Measurements from ENCODE around the gene RRP15.

RRP15 gene

DNA sequence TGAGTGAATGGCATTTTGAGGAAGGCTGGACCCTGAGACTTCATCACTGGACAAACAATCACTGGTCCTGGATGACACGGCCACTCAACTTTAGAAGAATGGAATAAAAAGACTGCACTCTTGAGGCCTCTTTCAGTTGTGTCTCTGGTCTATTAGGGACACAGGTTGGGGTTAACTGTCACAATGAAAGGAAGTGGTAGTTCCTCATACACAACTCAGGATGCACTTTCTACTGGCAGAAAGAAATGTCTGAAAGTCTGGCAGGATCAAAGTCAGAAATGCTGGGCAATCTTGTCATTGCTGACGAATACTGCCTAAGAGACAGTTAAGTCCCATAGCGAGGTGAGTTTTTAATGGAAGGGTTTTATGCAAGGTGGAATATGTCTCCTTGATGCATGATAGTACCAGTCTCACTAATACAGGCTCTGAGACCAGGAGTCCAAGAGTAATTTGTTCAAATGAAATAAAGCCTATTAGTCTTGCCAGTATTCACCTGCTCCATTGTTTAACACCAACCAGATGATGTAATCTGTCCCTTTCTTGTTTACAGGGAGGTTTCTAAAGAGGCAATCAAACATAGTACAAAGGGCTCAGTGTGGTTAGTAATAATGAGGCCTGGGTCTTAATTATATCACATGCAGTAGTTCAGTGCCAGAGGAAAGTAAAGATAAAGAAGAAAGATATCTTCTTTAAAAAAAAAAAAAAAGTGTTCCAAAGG lies 11.2 kb upstream of the RRP15 start:
- no peak for DNase-seq
- TF ChIP-seq GATA1 (IDR thresholded peaks at IDR 0.05; ENCODE audit: low read depth, low read length) (no peak), POLR2A (IDR thresholded peaks at IDR 0.05; ENCODE audit: low read length) (no peak)

DNA sequence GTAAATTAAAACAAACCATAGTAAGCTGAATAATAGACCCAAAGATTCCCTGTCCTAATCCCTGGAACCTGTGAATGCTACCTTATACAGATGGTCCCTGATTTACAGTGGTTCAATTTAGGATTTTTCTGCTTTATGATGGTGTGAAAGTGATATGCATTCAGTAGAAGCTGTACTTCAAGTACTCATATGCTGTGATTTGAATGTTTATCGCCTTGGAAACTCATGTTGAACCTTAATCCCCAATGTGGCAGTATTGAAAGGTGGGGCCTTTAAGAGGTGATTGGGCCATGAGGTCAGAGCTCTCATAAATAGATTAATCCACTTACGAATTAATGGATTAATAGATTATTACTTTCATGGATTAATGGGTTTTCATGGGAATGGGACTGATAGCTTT lies 10.6 kb upstream of the RRP15 start:
- TF ChIP-seq POLR2A (IDR thresholded peaks at IDR 0.05; ENCODE audit: low read length) = no peak
- no peak for DNase-seq

DNA sequence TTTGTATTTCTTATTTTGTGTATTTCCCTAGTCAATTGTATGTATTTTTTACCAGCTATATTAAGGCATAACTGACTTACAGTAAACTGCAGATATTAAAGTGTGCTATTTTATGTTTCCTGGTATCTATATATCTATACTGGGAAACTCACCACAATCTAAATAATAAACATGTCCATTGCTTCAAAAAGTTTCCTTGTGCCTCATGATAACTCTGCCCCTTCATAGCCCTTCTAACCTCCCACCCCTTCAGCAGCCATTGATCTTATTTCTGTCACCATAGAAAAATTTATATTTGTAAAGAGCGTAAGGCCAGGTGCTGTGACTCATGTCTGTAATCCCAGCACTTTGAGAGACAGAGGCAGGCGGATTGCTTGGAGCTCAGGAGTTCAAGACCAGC lies 9.3 kb upstream of the RRP15 start:
- TF ChIP-seq GATA1 (IDR thresholded peaks at IDR 0.05; ENCODE audit: low read depth, low read length) = no peak
- no peak for TF ChIP-seq POLR2A (IDR thresholded peaks at IDR 0.05; ENCODE audit: low read length)
- peak in 1 of 2 experiments; percentile 15 for DNase-seq

DNA sequence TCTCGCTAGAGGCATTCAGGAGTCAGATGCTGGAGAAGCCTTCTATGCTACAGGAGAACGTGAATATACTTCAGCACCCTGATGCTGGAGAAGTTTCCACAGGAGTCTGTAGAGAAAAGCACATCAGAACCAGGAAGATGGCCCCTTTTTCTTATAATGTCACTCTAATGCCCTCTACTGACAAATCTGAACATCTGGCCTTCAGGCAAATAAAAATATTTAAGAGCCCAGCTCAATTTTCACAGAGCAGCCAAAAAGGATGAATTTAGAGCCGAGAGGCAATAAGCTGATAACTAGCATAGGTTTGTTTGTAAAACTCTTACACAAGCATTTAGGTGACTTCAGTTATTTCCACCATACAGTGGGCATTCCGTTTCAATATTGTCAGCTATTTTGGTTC lies 3.8 kb upstream of the RRP15 start:
- no peak for TF ChIP-seq GATA1 (IDR thresholded peaks at IDR 0.05; ENCODE audit: low read depth, low read length)
- TF ChIP-seq POLR2A (IDR thresholded peaks at IDR 0.05; ENCODE audit: low read length) = no peak
- no peak for DNase-seq

DNA sequence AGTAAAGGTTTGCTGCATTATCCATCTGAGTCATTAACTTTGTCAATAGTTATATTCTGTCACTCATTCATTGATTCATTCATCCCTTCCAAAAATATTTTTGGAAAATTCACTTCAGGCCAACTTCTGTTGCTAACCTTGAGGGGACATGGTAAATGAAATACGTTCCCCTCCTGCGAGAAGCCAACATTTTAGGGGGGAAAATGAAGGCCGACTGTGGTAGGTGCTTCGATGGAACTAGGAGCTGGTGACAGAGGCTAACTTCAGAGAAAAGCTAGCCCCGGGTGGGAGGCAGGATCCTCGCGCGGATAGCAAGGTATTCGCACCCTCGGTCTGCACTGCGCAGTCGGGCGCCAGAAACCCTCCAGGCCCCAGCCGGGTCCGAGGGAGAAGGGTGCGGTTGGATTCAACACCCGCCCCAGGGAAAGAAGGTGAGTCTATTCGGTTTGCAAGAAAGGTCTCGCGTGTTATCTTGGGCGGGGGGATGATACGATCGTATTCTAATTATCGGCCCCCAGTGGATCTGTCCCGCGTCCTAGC lies 646 bp upstream of the RRP15 start:
- no peak for DNase-seq
- TF ChIP-seq POLR2A (IDR thresholded peaks at IDR 0.05; ENCODE audit: low read length) (no peak), GATA1 (IDR thresholded peaks at IDR 0.05; ENCODE audit: low read depth, low read length) (no peak)

DNA sequence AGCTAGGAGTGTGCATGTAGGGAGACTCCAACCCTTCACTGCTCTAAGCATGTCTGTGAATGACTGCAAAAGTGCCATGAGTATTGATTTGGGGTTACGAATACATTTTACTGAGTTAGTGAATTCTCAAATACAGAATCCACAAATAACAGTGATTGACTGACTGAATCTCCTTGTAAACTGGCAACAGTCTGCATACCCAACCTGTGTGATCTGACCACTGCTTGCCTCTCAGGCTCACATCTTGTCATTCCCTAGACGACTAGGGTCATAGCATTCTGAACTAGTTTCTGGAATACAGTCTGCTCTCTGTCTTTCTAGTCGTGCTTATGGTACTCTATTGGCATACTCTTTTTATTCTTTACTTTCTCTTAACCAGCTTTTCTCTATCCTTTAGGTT lies 7.4 kb downstream of the RRP15 start:
- DNase-seq = no peak
- no peak for TF ChIP-seq POLR2A (IDR thresholded peaks at IDR 0.05; ENCODE audit: low read length)

DNA sequence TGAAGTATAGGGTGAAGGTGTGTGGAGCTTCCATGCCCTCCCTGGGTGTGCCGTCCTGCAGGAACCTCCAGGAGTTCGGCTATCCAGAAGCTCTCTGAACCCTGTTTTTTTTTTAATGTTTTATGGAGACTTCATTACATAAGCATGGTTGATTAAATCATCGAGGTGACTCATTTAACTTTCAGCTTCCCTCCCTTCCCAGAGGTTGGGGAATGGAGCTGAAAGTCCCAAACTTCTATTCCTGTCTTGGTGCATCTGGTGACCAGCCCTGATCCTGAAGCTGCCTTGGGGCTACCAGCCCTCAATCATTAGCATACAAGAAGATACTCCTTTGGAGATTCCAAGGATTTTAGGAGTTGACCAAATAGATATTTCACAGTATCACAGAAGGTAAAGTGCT lies 9.5 kb downstream of the RRP15 start:
- TF ChIP-seq POLR2A (IDR thresholded peaks at IDR 0.05; ENCODE audit: low read length) (no peak), GATA1 (IDR thresholded peaks at IDR 0.05; ENCODE audit: low read depth, low read length) (no peak)
- DNase-seq = no peak

DNA sequence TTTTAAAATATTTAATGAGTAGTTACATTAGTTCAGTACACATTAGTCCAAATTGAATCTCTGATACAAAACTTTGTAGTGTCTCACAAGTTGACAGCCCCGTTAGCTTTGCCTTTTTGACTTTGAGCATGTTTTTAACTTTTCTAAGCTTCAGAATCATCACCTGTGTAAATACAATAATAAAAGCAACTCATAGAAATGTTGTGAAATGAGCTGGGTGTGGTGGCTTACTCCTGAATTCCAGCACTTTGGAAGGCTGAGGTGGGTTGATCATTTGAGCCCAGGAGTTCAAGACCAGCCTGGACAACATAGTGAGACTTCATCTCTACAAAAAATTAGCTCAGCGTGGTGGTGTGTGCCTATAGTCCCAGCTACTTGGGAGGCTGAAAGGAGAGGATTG lies 11.1 kb downstream of the RRP15 start:
- TF ChIP-seq POLR2A (IDR thresholded peaks at IDR 0.05; ENCODE audit: low read length) (no peak), GATA1 (IDR thresholded peaks at IDR 0.05; ENCODE audit: low read depth, low read length) (no peak)
- no peak for DNase-seq

DNA sequence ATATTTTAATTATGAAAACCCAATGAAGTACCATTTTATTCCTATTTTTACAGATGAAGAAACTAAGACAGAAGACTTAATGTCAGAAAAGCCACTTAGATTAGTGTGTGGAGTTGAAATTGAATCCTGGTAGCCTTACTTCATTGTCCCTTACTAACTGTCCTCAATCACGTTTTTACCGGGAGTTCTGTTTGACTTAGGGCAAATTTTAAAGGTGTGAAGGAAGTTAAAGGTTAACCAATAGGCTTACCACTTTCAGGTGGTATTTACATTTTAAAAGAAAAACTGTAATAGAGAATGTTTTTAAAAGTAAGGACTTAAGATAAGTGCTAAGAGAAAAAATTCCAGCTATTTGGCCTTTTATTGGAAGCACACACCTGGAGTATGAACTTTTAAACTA lies 12.4 kb downstream of the RRP15 start:
- DNase-seq = no peak
- TF ChIP-seq POLR2A (IDR thresholded peaks at IDR 0.05; ENCODE audit: low read length) = no peak
- TF ChIP-seq GATA1 (IDR thresholded peaks at IDR 0.05; ENCODE audit: low read depth, low read length) = no peak

DNA sequence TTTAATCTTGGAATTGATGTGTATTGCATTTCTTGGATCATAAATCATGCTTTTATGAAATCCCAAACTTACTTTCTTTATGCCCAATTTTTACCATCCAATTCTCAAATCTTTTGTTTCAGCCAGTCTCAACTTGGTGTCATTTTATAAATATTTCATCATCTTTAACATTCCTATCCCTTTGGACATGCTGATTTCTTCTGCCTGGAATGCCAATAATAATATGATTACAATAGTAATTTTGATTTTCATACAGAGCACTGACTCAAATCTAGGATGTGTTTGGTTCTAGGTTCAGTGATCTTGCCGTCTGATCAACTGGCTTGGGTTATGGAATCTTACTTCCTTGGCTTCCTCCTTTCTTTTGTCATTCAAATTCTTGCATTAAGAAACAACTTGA lies 12.8 kb downstream of the RRP15 start:
- no peak for DNase-seq
- TF ChIP-seq POLR2A (IDR thresholded peaks at IDR 0.05; ENCODE audit: low read length) (no peak), GATA1 (IDR thresholded peaks at IDR 0.05; ENCODE audit: low read depth, low read length) (no peak)

DNA sequence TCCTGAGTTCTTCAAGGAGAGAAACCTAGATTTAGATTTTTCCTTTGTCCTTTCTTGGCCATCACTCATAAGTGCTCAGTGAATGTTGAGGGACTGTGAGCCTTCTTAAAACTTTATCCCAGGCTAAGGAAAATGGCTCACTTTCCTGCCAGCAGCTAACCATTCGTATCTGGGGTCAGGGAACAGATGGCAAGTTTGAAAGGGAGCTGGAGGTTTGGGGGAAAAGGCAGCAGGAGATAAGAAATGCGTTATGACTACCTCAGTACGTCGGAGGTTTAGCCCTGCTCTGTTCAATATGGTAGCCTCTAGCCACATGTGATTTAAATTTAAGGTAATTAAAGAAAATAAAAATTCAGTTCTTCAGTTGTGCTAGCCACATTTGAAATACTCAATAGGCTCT lies 13.3 kb downstream of the RRP15 start:
- peak in 1 of 2 experiments; percentile 8 for DNase-seq
- TF ChIP-seq GATA1 (IDR thresholded peaks at IDR 0.05; ENCODE audit: low read depth, low read length) = no peak
- no peak for TF ChIP-seq POLR2A (IDR thresholded peaks at IDR 0.05; ENCODE audit: low read length)

DNA sequence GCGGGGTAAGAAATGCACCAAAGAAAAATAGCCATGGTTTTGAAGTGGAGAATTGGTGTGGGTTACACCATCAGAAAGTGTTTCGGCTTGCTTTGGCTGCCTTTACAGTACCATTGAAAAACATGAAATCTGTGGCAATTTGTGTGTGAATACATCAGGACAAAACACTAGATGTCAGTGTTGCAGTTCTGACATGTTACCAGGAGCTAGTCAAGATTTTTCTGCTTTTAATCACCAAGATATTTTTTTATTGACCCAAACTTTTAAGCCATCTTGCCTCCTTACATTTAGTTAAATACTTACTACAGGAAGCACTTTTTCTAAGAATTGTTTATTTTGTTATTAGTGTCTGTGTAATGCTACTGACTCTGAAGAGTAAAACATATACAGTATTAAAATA lies 14.3 kb downstream of the RRP15 start:
- DNase-seq = peak; percentile 61 to 67
- no peak for TF ChIP-seq GATA1 (IDR thresholded peaks at IDR 0.05; ENCODE audit: low read depth, low read length)
- no peak for TF ChIP-seq POLR2A (IDR thresholded peaks at IDR 0.05; ENCODE audit: low read length)

DNA sequence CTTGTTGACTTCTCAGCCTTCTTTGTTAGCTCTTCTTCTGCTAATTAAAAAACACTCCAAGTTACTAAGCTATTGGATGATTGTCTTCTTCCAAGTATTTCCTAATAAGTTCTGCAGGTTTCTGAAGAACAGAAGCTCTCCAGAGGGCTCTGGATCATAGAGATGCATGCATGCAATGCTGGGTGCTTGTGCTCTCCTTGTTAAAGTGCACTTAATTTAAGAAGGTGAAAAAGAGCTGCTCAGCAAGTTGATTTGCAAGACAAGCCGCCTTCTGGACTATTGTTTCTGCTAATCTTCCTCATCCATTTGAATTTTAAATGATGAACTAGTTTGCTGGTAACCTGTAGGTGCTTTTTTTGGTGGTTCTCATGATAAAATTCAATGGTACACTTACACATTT lies 16.1 kb downstream of the RRP15 start:
- no peak for DNase-seq
- TF ChIP-seq POLR2A (IDR thresholded peaks at IDR 0.05; ENCODE audit: low read length) (no peak), GATA1 (IDR thresholded peaks at IDR 0.05; ENCODE audit: low read depth, low read length) (no peak)

DNA sequence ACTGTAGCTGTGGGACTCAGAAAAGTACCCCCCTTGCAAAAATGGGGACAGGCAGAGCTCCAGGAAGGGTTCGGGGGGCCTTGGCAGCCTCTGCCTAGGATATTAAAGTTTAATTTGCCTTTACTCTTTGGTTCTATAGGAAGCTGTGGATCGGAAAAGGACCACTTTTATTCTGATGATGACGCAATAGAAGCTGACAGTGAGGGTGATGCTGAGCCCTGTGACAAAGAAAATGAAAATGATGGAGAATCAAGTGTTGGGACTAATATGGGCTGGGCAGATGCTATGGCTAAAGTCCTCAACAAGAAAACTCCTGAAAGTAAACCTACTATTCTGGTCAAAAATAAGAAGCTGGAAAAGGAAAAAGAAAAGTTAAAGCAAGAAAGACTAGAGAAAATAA lies 17.1 kb downstream of the RRP15 start:
- DNase-seq = no peak
- no peak for TF ChIP-seq GATA1 (IDR thresholded peaks at IDR 0.05; ENCODE audit: low read depth, low read length)
- no peak for TF ChIP-seq POLR2A (IDR thresholded peaks at IDR 0.05; ENCODE audit: low read length)

DNA sequence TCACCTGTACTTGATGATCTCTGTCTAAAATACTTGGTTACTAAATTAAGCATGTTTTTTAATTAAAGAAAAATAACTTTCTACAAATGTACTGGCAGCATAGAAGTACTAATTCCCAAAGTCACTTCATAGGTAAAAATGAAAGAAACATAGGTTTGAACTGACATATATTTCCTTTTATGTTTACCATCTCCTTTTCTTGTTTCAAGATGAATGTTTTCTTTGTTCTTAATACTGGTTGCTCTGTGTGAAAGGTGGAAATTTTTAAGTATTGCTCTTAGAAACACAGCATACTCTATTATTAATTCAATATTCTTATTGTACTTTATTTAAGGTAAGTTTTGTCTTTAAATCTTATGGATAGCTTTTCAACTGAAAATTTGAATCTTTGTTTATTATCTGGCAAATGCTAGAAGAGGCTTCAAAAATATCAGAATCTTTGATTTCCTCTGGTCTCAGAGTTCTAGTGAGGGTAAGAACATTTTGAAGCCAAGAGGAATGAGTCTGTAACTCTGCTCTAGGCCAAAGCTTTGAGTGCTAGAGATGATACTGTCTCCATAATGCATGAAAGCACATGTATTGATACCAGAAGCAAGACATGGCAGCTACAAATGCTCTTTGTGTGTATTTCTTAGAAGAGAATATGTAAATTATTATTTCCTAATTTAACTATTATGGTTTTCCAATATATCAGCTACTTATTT lies 18.2 kb downstream of the RRP15 start:
- TF ChIP-seq GATA1 (IDR thresholded peaks at IDR 0.05; ENCODE audit: low read depth, low read length) (no peak), POLR2A (IDR thresholded peaks at IDR 0.05; ENCODE audit: low read length) (no peak)
- peak; percentile 45 to 49 for DNase-seq
